GM21447 (cell line): ENCODE results near the gene KCTD3.

Experiments used
- ATAC-seq: cut with Tn5 transposase; IDR thresholded peaks from one replicate; pipeline ENCODE4 v1.9.1; 2021; ENCODE audit not compliant: unreplicated experiment

The KCTD3 gene

DNA sequence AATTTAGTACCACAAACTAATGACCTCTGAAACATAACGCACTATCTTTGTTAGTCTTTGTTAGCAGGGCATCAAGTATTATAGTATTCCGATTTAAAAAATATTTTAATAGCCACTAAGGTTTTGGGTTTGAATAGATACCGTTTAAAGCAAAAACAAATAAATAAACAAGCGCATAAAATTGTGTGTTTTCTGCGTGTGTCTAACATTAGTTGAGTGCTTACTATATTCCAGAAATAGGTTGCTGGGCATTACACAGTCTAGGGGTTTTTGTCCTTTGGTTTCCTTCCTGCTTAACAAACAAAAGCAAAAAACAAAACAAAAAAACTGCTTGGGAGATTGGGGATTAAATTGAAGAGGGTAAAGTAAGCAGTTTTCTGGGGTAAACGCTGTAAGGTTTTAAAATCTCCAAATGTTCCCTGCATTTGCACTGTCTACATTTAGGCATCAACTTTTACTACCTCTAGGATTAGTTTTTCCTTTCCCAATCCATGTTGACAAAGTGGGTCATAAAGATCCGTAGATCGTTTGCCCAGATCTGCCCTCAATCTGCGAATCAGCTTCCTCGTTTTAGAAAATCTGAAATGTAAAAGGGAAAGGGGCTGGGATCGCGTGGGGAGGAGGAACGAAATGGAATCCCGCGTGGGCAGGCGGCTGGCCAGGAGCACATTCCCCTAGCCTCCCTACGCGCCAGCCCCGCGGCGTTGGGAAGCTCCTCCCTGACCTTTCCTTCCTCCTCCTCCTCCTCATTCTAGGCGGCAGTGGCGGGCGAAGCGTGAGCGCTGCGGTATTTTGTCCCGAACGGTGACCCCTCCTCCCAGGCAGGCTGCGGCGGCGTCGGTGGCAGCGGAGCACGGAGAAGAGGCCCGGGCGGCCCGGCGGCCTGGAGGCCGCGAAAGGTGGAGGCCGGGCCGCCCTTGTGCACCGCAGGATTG is at the start of gene KCTD3:
Gene KCTD3 (plus strand): TSS at position 749 of the 935 bp plus-strand sequence. CDS start 382 bp downstream, outside the sequence.
- ATAC-seq: peak; percentile 65

DNA sequence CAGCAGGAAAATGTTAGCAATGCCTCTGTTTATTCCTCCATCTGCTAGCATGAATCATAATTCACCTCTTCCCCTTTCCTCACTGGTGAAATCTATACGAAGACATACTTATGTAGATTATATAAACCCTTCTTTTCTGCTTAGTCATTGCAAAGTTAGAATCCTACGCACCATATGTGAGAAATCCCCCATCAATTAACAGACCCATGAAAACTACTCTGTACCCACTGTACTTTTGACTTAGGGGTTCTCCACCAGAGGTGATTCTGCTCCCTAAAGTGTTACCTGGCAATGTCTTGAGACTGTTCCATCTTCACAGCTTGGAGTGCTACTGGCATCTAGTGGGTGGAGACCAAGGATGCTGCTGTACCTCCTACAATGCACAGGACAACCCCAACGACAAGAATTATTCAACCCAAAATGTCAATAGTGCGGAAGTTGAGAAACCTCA is 49.6 kb upstream of the KCTD3 start:
- ATAC-seq: no peak

DNA sequence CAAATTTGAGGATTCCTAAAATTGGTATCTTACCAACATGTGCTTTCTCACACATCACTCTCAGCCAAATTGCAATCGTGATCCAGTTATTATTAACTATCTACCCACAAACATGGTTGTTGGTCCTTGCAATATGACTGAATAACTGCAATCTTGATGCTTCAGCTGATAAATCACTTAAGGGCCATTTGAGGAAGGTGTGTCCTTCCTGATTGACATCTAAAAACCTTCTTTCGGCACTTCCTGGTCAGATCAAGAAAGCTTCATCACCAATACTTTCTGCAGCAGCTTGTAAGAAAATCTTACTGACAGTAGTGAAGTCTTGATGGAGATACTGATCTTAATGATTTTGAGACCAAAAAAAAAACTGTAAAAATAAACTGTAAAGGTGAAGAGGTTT is 48.5 kb upstream of the KCTD3 start:
- ATAC-seq: no peak

DNA sequence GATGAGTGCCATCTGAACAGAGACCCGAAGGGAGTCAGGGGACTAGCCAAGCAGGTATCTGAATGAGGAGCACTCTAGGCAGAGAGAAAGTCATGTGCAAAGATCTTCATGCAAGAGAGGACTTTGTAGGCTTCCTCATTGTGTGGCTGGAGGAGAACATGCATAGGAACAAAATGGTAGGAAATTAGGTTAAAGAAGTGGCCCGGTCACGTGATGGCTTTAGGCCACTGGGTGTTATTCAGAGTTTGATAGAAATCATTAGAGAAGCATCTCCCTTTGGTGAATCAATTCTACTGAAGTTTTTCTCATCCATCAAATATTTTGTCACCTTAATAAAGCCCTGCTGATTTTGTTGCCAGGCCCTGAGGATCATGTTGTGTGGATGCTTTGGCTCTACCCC is 45.8 kb upstream of the KCTD3 start:
- no peak for ATAC-seq

DNA sequence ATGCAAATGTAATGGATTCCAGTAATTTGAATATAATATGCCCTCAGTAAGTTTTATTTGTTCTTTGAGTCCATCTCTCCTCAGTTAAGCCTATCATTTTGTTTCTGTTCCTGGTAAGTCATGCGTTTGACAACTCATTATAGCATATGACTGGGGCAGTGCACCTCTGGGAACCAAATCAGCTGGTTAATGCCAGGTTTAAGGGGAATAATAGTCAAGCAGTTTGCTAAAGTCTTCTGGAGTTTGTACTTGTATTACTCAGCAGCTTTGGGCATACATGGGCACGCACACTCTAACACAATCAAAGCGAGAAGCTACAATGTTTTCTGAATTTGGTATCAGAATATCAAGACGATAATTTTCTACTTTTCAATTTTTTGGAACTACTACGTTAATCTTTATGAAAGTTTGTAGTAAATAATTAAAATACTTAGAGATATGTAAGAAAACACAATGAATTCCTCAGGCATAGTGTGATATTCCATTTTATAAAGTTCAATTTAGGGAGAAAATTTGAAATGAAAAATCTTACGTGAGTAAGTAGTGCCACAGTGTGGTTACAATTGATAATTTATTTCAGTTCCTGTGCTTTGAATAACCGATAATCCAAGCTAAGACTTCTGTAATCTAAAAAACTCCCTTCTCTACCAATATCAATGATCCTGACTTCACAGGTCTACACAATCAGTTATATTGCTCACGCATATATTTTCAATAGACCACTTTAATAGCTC is 43.8 kb upstream of the KCTD3 start:
- no peak for ATAC-seq

DNA sequence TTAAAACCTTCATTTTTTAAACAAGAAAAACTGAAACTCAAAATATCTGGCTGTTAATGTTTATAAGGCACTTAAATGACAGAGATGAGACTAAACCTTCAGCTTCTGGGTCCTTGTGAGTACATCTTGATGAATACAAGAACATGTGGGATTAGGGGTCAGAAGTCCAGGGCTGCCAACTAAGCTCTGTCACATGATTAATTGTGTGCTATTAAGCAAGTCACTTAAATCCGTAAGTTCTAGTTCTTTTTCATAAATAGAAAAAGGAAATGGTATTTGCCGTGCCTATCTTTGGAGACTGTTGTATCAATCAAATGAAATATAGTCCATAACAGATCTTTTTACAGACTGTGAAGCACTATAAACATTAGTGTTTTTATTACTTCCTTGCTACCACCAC is 43.2 kb upstream of the KCTD3 start:
- no peak for ATAC-seq

DNA sequence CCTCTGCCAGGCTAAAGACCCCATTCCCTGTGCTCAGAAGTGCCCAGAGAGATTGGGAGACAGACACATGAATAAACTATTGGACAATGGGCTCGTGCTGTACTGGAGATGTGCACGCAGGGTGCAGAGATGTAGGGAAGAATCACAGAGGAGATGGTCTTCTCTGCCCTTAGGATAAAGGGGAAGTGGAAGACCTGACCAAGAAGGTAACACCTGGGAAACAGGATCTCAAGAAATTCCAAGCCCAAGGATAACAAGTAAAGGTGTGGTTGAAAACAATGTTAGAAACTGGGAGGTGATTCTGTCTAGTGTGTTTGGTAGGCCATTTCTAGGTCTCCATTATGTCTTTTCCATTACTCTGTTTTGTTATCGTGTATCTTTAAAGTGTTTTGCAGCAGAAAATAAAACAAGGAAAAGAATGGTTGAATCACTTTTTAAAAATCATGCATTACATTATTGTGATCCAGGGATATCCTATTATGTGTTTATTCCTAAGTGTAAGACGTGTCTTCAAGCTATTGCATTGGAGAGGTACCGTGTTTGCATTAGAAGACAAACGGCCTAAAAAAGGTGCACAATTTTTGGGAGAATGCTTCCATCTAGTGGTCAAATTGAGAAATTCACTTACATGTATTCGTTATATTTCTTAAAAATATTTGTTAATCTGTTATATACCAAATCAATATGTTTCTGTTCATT is 40.8 kb upstream of the KCTD3 start:
- peak; percentile 55 for ATAC-seq

DNA sequence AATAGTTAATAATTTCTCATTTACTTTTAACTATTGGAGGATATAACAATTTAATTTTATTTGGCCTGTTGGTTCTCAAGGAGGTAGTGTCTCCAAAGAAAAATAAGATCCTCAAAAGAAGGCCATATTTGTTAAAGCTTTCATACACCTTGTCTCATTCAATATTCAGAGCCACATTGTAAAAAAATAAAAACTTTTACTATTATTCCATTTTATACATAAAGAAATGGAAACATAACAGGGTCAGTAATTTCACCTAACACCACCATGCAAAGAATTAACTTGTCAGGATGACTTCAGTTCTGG is 40.3 kb upstream of the KCTD3 start:
- ATAC-seq: no peak

DNA sequence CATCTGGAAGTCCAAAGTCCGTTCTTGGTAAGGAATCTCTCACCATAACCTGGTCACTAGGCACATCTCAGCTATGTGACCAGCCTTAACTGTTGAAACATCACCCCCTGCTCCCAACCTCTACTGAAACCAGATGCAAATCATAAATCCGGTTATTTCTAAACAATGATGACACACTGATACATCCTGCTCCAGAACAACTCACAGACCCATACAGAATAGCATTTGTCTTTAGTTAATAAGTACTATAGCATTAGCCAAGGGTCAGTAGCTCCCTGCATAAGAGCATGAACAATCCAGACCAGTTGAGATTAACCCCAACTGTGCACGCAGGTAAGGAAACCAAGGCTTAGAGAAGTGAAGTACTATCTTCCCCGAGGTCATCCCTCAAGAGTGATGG is 38.0 kb upstream of the KCTD3 start:
- ATAC-seq: no peak

DNA sequence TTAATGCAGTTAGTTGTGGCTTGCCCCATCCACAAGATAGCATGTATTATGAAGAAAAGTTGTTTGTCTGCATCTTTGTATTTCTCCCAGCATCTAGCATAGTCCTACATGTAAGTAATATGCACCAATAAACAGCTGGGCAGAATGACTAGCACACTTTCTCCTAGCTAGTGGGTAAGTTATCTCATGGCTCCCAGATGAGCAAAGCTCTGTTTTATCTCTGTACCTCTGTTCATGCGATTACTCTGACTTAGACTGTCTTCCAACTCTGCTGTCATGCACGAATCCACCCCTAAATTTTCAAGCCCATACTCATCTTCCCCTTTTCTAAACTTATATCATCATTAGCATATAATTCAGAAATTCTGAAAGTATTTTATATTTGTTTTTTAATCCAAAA is 37.5 kb upstream of the KCTD3 start:
- ATAC-seq: no peak

DNA sequence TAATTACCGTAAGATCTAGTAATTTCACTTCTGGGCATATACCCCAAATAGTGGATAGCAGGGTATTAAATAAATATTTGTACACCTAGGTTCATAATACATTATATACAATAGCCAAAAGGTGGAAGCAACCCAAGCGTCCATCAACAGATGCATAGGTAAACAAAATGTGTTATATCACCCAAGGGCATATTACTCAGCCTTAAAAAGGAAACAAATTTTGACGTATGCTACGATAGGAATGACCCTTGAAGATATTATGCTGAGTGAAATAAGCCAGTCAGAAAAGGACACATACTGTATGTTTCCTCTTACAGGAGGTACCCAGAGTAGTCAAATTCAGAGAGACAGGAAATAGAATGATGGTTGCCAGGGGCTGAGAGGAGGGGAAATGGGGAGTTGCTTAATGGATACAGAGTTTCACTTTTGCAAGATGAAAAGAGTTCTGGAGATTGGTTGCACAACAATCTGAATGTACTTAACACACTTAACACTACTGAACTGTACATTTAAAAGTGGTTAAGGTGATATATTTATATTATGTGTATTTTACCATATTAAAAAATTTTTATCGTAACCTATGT is 36.6 kb upstream of the KCTD3 start:
- ATAC-seq: no peak

DNA sequence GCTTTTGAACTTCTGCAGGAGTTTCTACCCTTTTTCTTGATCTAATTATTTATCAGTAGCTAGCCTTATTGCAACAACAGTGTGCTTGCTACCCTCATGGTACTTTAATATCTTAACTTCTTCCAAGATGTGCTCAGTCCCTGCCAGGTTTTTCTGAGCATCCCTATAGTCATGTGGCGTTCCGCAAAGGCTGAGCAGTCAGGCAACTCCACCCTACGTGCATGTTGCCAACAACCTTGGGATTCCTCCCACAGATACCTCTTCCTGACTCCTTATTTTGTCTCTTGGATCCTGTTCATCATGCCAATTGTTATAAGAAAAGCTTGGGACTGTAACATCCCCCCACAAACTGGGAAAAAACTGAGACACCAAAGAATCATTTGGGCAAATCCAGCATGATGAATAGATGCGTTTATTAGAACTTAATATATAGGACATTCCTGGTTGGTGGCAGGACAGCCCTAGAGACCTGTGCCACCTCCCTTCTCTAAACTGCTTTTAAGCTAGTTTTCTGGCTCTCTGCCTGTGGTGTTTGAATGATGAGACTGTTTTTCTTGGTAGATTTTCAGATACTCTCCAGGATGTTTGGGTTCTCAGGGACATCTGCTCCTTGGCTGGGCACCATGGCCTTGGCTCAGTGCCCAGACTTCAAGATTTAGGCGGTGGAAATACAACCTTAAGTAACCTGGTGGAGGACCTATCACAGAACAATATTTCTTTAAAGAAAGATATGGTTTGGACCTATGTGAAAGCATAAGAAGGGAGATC is 27.1 kb upstream of the KCTD3 start:
- ATAC-seq: no peak

DNA sequence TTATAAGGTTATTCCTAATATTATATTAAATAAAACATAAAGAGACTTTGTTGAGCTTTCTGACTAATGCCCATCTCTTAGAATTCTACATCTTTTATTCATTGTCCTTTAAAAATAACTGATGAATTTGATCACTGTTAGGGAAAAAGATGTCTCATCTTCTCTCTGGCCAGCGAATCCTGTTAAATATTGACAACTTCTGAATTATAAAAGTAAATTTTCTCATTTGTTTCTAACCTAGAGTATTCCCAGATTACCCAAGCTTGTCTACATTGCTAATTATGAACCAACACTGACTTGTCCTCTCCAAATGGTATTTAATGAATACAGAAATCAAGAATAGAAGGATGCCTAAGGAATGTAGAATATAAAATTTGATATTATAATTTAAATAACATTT is 24.8 kb upstream of the KCTD3 start:
- ATAC-seq: no peak

DNA sequence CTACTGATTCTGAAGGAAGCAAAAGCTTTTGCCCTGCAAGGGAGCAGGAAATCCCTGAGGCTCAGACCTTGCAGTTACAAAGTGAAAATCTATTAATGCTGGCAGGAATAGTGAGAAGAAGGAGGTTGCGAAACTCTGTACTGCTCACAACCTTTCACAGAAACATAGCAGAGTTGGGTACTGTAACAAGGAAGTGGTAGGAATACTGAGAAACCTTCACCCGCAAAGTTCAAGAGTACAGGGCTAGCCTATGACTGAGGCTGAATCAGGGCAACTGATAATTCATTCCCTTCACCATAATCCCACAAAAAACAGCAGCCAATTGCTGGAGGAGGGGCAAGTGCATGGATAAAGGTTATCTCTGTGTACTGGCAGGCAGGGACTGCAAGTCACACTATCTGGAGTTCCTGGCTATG is 23.9 kb upstream of the KCTD3 start:
- peak; percentile 88 for ATAC-seq

DNA sequence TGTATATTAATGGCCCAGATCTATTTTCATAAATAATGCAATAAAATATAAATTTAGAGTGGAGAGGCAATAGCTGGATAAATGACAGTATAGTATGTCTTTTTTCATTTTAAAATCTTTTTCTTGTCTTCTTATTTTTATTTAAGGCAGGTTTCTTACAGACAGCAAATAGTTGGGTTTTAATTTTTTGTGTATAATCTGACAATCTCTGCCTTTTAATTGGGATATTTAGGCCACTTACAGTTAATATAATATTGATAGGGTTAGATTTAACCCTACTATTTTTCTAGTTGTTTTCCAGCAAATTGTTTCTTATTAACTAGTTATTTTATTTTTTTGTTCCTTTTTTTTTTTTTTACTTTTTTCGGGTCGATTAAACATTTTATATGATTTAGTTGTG is 23.3 kb upstream of the KCTD3 start:
- no peak for ATAC-seq

DNA sequence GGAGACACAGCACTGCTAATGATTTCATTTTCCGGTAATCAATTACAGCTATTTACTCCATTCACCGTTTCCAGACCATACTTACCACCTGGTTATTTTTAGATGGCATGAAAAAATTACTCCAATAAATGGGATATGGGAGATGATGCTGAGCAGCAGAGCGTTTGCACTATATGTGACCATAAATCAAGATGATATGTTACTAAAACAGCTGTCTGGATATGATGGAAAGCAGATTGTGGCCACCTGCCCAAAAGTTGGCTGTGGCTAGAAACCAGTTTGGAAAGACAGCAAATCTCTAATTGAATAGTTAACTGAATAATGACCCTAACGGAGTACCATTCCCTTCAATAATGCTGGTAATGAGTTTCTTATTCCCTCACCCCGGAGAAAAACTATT is 22.5 kb upstream of the KCTD3 start:
- ATAC-seq: no peak

DNA sequence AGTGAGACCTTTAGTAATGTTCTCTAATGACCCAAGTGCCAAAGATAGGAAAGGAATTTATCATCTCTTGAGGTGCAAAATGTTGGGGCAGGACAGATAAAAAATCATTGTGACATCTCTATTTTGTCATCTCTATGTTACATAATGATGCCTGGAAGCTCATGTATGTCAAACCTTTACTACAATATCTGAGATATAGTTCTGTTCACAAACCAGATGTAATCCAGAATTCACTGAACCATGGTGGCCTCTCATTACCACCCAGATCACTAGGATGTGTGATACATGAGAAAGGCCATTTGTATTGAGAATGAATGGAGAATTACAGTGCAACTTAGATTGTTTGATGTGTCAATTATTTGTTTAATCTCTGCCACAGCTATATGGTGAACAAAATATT is 22.0 kb upstream of the KCTD3 start:
- ATAC-seq: no peak

DNA sequence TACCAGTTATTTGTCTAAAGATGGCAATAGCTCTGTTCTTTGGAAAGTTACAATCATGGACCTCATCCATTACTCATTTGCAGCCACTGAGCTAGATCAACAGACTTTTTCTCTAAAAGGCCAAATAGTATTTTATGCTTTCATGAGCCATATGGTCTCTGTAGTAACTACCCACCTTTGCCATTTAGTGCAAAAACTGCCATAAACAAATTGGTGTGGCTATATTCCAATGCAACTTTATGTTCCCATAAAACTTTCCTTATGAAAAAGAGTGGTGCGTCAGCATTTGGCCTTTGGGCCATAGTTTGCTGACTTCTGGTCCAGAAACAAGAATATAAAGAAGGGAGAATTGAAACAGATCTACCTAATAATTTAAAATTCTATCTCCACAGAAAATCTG is 20.1 kb upstream of the KCTD3 start:
- ATAC-seq: no peak

DNA sequence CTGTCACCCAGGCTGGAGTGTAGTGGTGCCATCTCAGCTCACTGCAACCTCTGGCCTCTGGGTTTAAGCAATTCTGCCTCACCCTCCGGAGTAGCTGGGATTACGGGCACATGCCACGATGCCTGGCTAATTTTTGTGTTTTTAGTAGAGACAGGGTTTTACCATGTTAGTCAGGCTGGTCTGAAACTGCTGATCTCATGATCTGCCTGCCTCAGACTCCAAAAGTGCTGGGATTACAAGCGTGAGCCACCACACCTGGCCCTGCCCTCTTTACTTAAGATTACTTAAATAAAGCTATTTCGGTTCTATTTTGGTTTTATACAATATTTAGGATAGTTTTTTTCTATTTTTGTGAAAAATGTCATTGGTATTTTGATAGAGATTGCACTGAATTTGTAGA is 15.3 kb upstream of the KCTD3 start:
- no peak for ATAC-seq

DNA sequence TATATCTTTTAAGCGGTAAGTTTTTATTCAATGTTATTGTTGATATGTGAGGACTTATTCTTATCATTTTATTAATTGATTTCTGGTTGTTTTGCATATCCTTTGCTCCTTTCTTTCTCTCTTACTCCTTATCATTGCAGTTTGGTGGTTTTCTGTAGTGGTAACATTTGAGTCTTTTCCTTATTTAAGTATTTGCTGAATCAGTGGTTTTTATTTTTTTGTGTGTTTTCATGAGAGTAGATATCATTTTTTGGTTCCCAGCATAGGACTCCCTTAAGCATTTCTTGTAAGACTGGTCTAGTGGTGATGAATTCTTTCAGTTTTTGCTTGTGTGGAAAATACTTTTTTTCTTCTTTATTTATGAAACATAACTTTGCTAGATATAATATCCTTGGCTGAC is 12.2 kb upstream of the KCTD3 start:
- ATAC-seq: no peak

DNA sequence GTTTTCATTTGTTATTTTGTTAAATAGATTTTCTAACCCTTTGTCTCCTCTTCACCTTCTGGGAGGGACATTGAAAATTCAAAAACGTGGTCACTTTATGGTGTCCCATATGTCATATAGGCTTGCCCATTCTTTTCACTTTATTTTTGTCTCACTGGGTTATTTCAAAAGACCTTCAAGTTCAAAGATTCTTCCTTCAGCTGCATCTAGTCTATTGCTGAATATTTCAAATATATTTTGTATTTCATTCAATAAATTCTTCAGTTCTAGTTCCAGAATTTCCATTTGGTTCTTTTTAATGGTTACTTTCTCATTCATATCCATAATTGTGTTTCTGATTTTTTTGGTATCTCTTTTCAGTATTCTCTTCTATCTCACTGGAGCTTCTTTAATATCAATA is 11.6 kb upstream of the KCTD3 start:
- ATAC-seq: no peak
